HepG2 (cell line): ENCODE results near the gene IRF2. TPM values are rescaled to one million over a fixed set of nuclear protein-coding genes. Genes with fewer than 3 reads are reported as not detected.

Source experiments
- CENPBD1 ChIP-seq: sonication (generic); formaldehyde crosslinking; IDR thresholded peaks from 2 replicates; pipeline ENCODE4 v1.8.0; 2022; ENCODE audit warnings: missing genetic modification reagents, low read depth, mild to moderate bottlenecking, borderline replicate concordance
- CENPT ChIP-seq: sonication (generic); formaldehyde crosslinking; IDR thresholded peaks from 2 replicates; pipeline ENCODE4 v1.8.0; 2022; ENCODE audit warnings: low read depth, mild to moderate bottlenecking, moderate library complexity, missing genetic modification reagents
- ETV5 ChIP-seq: IDR thresholded peaks from 2 replicates; pipeline ENCODE4 v1.6.1; 2018; ENCODE audit warnings: missing biosample characterization, missing genetic modification reagents, inconsistent platforms, borderline replicate concordance
- KDM4B ChIP-seq: sonication (generic); formaldehyde crosslinking; IDR thresholded peaks from 2 replicates; pipeline ENCODE4 v1.4.0; 2020; ENCODE audit warnings: missing genetic modification reagents
- KLF15 ChIP-seq: sonication (generic); formaldehyde crosslinking; IDR thresholded peaks from 2 replicates; pipeline ENCODE4 v1.8.1; 2023; ENCODE audit warnings: borderline replicate concordance, mild to moderate bottlenecking, inconsistent platforms, missing genetic modification reagents, mixed read lengths
- MAFF ChIP-seq: IDR thresholded peaks from 2 replicates; pipeline ENCODE4 v1.6.1; 2011; ENCODE audit warnings: low read depth, low read length, improper control_type of control experiment
- NFE2 ChIP-seq: sonication (generic); formaldehyde crosslinking; IDR thresholded peaks from 2 replicates; pipeline ENCODE4 v1.4.0; 2020; ENCODE audit warnings: missing genetic modification reagents
- PAF1 ChIP-seq: IDR thresholded peaks from 2 replicates; pipeline ENCODE4 v1.6.1; 2016; ENCODE audit warnings: missing genetic modification reagents, missing compliant biosample characterization
- PAWR ChIP-seq: sonication (generic); formaldehyde crosslinking; IDR thresholded peaks from 2 replicates; pipeline ENCODE4 v1.4.0; 2020; ENCODE audit warnings: missing genetic modification reagents, mild to moderate bottlenecking, borderline replicate concordance
- REXO4 ChIP-seq: sonication (generic); formaldehyde crosslinking; IDR thresholded peaks from 2 replicates; pipeline ENCODE4 v1.8.0; 2022; ENCODE audit warnings: missing genetic modification reagents, mild to moderate bottlenecking, borderline replicate concordance
- SAP130 ChIP-seq: IDR thresholded peaks from 2 replicates; pipeline ENCODE4 v1.6.1; 2016; ENCODE audit warnings: low read depth
- SMYD3 ChIP-seq: sonication (generic); formaldehyde crosslinking; IDR thresholded peaks from 2 replicates; pipeline ENCODE4 v1.8.1; 2023; ENCODE audit warnings: mild to moderate bottlenecking, missing genetic modification reagents
- SRY ChIP-seq: sonication (generic); formaldehyde crosslinking; IDR thresholded peaks from 2 replicates; pipeline ENCODE4 v1.8.0; 2022; ENCODE audit warnings: mild to moderate bottlenecking, missing genetic modification reagents
- SSRP1 ChIP-seq: IDR thresholded peaks from 2 replicates; pipeline ENCODE4 v1.6.1; 2016; ENCODE audit warnings: control low read depth
- ZKSCAN8 ChIP-seq: IDR thresholded peaks from 2 replicates; pipeline ENCODE4 v1.6.1; 2016; ENCODE audit warnings: borderline replicate concordance, missing genetic modification reagents, missing compliant biosample characterization
- ZNF251 ChIP-seq: sonication (generic); formaldehyde crosslinking; IDR thresholded peaks from 2 replicates; pipeline ENCODE4 v1.9.0; 2021; ENCODE audit warnings: mild to moderate bottlenecking, missing genetic modification reagents
- ZNF275 ChIP-seq: sonication (generic); formaldehyde crosslinking; IDR thresholded peaks from 2 replicates; pipeline ENCODE4 v1.8.0; 2022; ENCODE audit warnings: missing genetic modification reagents, mild to moderate bottlenecking, inconsistent platforms, borderline replicate concordance
- ZNF296 ChIP-seq: sonication (generic); formaldehyde crosslinking; conservative IDR thresholded peaks from 2 replicates; pipeline ENCODE4 v1.5.0; 2020; ENCODE audit warnings: mild to moderate bottlenecking, missing genetic modification reagents
- ZNF430 ChIP-seq: sonication (generic); formaldehyde crosslinking; IDR thresholded peaks from 2 replicates; pipeline ENCODE4 v1.9.0; 2021; ENCODE audit warnings: mild to moderate bottlenecking, missing genetic modification reagents
- ZNF577 ChIP-seq: sonication (generic); formaldehyde crosslinking; IDR thresholded peaks from 2 replicates; pipeline ENCODE4 v1.4.0; 2020; ENCODE audit warnings: mild to moderate bottlenecking, low read depth, missing genetic modification reagents, borderline replicate concordance
- polyA plus RNA-seq, 8 experiments: library from polyadenylated mRNA; depleted of rRNA in 3 of 8; stranded (reverse) in 7 of 8; unstranded in 1 of 8; fragments of >200 nt; fragmentation: Illumina TruSeq in 4 of 8; extraction: Trizol in 4 of 8; gene quantifications; 2 replicates each; pipeline versions ENCODE4 v1.2.1 to v1.2.3, GENCODE V29; 2011 to 2016; ENCODE audit warnings: low read depth in 4 of 8, missing spikeins in 1 of 8, mixed read lengths in 1 of 8; ENCODE audit not compliant: insufficient read depth in 1 of 8
- total RNA-seq, 5 experiments: library from RNA; depleted of rRNA; stranded (reverse); fragments of >200 nt; fragmentation: Illumina TruSeq; extraction: Trizol; gene quantifications; 2 replicates each; pipeline ENCODE4 v1.2.3, GENCODE V29; 2016; ENCODE audit warnings: low read depth in 1 of 5
- TF ChIP-seq, protein P1 (sequence below): sonication (generic); formaldehyde crosslinking; IDR thresholded peaks from 2 replicates; pipeline ENCODE4 v1.8.1; 2023; ENCODE audit warnings: mild to moderate bottlenecking, missing genetic modification reagents
- TF ChIP-seq, protein P2 (sequence below): sonication (generic); formaldehyde crosslinking; IDR thresholded peaks from 2 replicates; pipeline ENCODE4 v1.5.0; 2020; ENCODE audit warnings: mild to moderate bottlenecking, missing genetic modification reagents
- TF ChIP-seq, protein P3 (sequence below): sonication (generic); formaldehyde crosslinking; IDR thresholded peaks from 2 replicates; pipeline ENCODE4 v1.4.0; 2020; ENCODE audit warnings: missing genetic modification reagents; ENCODE audit errors: not compliant biosample characterization

Gene IRF2
- total and polyA plus RNA-seq, 2 of the 13 experiments (the other 11 are each of a cell fraction or from before 2014, with no cell fraction given): 15.5 to 28.8 TPM

DNA sequence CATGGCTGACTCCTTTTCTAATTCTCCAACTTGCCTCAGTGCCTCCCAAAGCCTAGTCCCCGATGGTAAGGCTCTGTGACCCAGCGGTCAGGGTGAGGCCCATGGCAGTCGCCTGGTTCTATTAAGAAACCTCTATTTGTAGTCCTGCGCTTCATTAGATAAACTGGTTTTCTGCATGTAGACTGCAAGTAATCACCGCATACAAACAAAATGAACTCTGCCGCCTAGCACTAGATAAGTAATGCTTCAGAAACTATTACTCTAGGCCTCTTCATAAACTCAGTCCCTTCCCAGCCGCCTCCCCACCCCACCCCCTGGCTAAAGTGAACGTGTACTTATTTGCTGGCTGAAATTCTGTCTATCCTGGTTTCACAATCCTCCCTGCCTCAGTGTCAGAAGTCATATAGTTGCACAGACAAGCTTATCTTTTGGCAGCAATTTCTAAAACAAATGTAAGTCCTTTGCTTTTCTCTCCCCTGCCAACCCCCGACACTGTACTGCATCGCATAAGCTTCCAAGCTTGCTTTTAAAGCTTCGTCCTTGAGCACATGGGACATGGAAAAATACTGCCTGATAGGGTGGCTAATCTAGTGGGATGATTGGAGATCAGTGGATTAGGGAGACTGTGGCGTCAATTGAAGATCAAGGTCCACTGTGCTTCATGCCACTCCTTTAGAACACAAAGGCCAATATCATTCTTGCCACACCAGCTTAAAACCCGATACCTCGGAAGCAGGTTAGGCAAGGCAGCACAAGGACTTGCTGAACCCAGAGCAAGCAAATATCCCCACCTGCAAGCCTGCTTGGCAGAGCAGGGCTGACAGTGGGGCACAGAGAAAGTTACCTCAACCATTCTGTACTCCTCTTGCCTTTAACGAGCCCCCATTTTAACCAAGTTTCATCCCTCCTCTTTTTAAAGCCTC lies 125.8 kb downstream of the IRF2 start (continued):
- TF ChIP-seq, protein P1, sequence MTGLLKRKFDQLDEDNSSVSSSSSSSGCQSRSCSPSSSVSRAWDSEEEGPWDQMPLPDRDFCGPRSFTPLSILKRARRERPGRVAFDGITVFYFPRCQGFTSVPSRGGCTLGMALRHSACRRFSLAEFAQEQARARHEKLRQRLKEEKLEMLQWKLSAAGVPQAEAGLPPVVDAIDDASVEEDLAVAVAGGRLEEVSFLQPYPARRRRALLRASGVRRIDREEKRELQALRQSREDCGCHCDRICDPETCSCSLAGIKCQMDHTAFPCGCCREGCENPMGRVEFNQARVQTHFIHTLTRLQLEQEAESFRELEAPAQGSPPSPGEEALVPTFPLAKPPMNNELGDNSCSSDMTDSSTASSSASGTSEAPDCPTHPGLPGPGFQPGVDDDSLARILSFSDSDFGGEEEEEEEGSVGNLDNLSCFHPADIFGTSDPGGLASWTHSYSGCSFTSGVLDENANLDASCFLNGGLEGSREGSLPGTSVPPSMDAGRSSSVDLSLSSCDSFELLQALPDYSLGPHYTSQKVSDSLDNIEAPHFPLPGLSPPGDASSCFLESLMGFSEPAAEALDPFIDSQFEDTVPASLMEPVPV (CRISPR knock-in tag): 0 out of 2 replicates have a peak, but pooled peaks have one; percentile 36
- TF ChIP-seq ZNF251 (no peak), NFE2 (CRISPR knock-in tag) (no peak), CENPT (CRISPR knock-in tag) (no peak), KDM4B (peak; percentile 85; the same call in 1 of the 2 replicates), PAWR (no peak), ZNF296 (CRISPR knock-in tag) (no peak), ZNF577 (no peak), PAF1 (CRISPR knock-in tag) (no peak), CENPBD1 (no peak), ZNF430 (CRISPR knock-in tag) (no peak), KLF15 (no peak), MAFF (peak; percentile 43; the same call in 1 of the 2 replicates), ETV5 (CRISPR knock-in tag) (peak; percentile 73; the same call in 1 of the 2 replicates), SMYD3 (0 out of 2 replicates have a peak, but pooled peaks have one; percentile 44), SSRP1 (CRISPR knock-in tag) (no peak), ZNF275 (CRISPR knock-in tag) (peak; percentile 47; the same call in 1 of the 2 replicates), SAP130 (peak; percentile 81), REXO4 (no peak), ZKSCAN8 (CRISPR knock-in tag) (peak; percentile 88; the same call in 1 of the 2 replicates), SRY (CRISPR knock-in tag) (no peak)
- TF ChIP-seq, protein P2, sequence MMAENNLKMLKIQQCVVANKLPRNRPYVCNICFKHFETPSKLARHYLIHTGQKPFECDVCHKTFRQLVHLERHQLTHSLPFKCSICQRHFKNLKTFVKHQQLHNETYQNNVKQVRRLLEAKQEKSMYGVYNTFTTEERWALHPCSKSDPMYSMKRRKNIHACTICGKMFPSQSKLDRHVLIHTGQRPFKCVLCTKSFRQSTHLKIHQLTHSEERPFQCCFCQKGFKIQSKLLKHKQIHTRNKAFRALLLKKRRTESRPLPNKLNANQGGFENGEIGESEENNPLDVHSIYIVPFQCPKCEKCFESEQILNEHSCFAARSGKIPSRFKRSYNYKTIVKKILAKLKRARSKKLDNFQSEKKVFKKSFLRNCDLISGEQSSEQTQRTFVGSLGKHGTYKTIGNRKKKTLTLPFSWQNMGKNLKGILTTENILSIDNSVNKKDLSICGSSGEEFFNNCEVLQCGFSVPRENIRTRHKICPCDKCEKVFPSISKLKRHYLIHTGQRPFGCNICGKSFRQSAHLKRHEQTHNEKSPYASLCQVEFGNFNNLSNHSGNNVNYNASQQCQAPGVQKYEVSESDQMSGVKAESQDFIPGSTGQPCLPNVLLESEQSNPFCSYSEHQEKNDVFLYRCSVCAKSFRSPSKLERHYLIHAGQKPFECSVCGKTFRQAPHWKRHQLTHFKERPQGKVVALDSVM (CRISPR knock-in tag): 0 out of 2 replicates have a peak, but pooled peaks have one; percentile 47
- TF ChIP-seq, protein P3, sequence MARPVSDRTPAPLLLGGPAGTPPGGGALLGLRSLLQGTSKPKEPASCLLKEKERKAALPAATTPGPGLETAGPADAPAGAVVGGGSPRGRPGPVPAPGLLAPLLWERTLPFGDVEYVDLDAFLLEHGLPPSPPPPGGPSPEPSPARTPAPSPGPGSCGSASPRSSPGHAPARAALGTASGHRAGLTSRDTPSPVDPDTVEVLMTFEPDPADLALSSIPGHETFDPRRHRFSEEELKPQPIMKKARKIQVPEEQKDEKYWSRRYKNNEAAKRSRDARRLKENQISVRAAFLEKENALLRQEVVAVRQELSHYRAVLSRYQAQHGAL (CRISPR knock-in tag): no peak
